ENCODE results near the gene KCND3.

KCND3 gene

DNA sequence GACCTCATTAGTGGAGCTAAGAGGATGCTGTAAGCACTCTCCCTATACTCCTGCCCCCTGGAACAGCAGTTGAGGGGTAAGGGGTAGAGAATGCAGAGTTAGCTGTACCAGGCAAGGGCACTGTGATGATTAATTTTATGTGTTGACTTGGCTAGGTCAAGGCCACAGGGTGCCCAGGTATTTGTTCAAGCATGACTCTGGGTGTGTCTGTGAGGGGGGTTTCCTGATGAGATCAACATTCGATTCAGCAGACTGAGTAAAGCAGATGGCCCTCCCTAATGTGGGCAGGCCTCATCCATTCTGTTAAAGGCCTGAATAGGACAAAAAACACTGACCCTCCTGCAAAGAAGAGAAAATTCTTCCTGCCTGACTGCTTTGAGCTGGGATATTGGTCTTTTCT, 110.8 kb downstream of the KCND3 start:
- DNase-seq: peak; percentile 8

DNA sequence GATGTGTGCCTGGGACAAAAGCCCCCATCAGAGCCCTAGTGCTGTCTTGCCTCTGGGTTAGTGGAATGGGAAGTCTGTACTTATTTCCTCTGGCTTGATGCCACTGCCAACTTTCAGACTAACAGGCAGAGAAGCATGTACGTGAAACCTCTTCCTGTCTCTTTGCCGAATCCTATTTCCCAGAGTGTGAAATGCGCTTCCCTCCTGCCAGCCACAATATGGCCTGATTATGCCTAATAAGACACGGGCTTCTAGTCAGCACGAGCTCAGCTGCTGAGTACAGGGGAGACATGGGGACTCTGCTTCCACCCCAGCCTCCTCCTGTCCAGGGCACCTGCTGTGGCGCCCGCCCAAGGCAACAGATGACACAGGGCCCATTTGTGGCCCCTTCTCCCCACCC, 111.4 kb downstream of the KCND3 start:
- DNase-seq: no peak

DNA sequence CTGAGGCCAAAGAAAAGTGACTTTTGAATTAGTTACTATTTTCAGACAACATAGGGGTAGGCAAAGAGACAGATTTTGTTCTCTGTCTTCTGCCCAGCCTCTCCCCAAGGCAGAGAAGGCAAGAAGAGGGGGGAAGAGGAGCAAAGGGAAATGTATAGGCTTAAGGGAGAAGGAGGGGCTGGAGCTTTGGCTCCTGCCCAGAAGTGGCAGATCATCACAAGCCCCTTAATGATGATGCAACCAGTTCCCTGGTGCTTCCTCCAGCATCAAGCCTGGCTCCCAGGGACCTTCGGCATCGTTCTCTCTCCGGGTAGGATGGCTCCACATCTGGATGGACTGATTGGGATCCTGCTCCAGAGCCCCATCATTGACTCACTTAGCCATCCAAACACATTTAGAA, 112.8 kb downstream of the KCND3 start:
- no peak for DNase-seq

DNA sequence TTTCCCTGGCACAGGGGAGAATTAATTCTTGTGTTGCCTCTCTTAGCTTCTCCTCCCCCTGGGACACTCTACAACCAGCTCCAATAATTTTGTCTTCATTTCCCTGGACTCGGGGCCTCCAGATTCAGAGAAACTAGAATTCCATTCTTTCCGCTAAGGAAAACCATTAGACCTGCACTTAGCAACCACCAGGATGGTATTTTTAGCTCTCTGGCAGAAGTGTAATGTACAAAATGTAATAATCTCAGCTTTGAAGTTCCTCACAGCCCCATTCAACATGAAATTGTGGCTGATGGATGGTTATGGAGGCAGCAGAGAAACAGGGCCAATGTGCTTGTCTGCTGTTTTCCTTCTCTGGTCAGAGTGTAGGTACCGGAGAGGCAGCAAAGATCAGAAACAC, 113.8 kb downstream of the KCND3 start:
- no peak for DNase-seq

DNA sequence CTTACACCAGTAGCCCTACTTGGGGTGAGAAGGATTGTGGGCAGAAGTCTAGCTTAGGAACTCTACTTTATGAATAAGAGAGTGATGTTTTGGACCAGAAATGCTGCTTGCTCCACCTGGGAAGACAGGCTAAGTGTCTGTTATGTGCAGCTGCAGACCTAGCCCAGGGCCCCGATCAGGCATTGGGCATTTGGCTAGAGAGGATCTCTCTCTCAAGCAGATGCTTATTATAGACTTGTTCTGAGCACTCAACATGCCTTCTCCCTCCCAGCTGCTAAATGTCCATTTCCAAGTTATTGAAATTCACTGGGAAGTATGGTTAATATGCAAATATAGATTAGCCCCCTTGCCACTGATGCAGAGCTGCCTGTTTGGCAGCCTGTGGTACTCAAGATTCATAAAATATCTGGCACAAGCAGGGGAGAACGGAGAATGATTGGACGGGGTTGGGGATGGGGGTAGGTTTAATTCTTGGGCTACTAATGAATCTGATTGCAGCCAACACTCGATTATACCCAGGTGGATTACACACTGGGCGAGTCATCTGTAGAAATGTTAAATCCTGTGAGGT, 115.9 kb downstream of the KCND3 start:
- DNase-seq: no peak

DNA sequence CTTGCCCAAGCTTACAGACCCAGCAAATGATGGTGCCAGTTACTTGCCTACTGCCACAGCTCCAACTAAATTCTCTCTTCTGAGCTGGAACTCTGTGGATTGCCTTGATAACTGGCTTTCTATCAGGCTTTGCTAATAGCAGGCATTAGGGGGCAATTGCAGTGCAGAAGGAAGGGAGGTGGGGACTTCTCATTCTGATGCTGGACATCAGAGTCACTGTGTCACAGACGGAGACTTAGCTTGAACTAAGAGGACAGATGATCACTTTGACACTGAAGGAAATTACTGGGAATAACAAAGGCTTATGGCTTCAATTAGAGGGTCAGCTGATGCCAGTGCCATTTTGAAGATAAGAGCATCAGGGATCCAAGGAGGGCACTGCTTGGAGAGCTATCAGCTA, 119.3 kb downstream of the KCND3 start:
- no peak for DNase-seq

DNA sequence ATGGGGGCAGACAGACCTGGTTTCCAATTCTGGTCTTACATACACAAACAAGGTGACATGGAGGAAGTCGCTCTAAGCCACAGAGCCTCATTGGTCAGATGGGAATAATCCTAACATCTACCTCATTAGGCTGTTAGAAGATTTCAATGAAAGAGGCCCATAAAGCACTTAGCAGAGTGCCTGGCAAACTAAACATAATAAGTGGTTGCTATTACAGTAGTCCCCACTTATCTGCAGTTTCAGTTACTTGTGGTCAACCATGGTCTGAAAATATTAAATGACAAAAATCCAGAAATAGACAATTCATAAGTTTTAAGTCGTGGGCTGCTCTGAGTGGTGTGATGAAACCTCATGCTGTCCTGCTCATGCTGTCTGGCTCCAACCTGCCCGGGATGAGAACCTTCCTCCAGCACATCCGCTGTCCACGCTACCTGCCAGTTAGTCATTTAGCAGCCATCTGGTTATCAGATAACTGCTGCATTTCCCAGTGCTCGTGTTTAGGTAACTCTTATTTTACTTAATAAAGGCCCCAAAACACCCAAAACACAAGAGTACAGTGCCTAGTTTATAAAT, 121.5 kb downstream of the KCND3 start:
- peak; percentile 11 for DNase-seq

DNA sequence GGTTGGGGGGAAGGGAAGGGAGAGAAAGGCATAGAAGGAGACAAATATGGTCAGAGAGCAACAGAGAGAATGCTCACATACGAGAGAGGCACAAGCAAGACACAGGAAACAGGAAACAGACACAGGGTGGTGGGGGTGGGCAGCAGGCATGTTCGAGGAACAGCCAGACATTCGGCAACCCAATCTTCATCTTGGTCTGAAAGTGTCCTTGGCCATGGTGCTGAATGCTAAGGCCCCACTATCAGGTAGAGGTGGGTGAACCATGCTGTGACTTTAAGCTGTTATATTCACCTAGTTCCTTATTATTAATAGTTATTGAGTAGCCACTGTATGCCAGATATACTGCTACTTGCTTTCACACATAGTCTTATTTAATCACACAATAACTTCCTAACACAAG, 124.6 kb downstream of the KCND3 start:
- DNase-seq: no peak

DNA sequence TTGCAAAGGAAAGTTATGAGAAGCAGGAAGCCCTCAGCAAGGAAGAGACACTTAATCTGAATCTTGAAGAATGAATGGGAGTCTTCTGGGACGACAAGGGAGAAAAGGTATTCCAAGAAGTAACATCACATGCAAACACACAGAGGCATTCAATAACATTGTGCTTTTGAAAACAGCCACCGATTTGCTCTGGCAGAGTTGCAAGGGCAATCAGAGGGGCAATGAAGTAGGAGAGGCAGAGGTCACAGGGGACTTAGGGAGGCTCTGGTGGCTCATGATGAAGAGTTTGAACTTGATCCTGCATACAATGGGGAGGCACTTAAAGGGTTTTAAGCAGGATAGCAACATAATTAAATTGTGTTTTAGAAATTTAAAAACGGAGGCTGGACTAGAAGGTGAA, 126.1 kb downstream of the KCND3 start:
- DNase-seq: no peak

DNA sequence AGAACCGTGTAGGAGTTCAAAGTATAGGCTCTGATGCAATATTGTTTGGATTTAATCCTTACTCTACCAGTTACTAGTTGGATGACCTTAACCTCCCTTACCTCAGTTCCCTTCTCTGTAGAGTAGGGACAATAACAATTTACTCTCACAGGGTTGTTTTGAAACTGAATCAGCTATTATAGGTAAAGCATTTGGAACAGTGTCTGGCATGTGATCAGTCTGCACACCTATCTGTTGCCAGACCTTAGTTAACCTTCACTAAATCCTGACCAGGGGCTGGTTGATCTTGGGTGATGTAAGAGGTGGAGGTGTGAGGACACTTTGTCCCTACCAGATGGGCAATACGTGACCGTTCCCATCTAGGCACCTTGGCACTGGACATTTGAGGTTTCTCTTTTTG, 126.9 kb downstream of the KCND3 start:
- DNase-seq: no peak

DNA sequence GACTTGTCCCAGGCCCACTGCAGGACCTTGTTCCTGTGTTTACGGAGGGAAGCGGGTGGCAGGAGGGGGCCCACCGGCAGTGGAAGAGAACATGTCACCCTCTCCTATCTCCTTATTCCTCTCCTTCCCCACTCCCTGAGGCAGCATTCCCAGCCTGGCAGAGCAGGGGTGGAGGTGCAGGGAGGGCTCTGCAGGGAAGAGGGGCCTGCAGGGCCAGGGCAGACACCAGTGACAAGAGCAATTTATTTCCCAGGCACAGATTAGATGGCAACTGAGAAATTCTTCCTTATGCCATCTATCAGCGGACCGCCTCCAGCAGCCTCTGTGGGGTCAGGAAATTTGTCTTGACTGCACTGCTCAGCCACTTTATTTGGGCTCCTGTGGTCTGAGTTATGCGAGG, 127.9 kb downstream of the KCND3 start:
- DNase-seq: no peak

DNA sequence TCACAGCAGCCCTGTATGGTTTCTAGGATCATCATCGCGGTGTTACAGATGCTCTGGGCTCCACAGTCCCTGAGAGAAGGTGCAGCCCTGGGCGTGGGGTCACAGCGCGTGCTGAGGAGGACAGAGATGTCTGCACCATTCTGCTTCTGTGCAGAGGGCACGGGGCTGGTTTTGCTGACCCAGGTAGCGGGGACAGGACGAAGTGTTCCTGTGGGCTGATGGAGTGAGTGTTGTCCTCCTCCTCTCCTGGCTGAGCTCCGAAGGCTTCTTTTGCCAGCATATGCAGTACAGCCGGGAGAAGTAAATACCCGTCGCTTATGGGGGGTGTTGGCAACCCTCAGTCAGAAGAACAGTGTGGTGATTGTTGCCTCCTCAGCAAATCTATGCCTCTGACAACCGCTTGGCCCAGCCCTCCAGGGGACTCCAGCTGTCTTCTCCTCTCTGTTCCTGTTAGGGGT, 132.2 kb downstream of the KCND3 start:
- DNase-seq: no peak

DNA sequence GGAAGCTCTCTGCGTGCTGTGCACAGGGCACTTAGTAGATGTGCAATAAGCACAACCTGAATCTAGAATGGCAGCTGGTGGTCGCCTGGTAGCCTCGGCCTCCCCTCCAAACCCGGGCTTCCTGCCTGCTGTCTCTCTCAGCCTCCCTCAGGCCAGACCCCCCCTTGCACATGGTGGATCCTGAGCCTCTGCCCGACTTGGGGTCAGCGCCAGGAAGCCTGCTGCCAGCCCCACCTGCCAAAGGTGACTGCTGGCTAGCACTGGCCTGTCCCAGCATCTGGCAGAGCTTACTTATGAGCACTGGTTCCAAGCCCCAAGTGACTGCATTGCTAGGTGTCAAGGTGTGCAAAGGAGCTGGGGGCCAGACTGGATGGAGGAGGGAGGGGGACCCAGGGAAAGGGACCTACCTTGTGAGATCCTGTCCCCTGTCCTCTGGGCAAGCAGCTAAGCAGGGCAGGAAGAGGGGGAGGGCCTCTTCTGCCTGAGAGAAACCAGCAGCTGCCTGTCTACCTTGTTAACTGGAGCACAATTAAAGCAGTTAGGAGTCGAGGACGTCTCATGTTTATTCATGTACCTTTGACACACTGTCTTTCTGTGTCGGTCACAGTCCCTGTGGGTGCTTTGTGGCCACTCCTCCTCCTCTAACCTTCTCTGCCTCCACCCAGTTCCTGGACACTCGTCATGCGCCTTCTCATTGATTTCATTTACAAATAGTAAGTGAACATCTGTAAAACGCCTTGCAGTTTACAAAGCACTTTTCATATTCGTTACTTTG, 132.9 kb downstream of the KCND3 start:
- peak; percentile 65 for DNase-seq

DNA sequence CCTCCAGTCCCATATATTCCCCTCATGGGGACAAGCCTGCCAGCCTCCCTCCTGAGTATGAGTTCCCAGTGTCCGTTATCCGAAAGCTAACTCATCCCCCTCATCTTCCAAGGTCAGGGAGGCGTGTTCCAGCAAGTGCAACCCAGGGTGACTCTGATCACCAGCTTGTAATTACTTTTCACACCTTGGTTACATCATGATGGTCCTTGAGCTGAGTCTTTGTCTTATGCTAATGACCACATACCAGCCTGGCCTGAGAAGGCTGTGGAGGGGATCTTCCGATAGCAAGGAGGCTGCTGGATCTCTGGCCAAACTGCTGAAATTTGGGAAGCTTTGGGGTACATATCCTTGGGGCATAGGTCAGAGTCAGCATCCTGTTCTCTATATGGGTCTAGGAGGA, 134.2 kb downstream of the KCND3 start:
- no peak for DNase-seq

DNA sequence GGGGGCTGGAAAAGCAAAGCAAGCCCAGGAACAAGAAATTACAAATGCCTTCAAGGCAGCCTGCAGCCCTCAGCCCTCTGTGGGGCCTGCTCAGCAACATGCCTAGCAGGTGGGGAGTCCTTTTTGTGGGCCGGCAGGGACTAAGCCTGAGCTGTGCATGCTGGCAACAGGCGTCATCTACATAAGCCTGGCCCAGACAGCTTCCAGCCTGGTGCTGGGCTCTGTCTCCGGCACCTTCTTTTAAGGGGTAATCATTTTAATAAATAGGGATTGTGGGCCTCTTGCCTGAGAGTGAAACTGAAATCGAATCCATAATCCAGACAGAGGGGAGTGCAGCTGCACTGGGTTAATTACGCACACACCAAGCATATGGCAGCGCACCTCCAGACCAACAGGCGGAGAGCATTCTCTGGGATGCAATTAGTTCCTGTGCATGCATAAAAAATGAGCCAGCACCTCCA, 137.2 kb downstream of the KCND3 start:
- no peak for DNase-seq

DNA sequence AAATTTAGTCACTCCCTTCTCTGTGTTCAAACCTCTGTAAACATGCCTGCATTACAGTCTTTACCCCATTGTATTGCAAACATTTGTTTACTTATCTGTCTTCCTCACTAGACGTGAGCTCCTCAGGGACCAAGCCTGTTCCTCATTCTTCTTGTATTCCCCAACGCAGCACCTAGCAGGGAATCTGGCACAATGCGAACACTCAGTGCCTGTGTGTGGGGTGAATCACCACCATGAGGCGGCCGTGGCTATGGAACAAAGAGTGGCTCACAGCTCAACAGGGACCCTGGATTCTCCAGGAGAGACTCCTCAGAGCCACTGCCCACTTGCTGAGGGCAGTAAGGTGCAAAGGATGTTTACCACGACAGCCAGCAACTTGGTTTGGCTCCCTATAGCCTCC, 137.9 kb downstream of the KCND3 start:
- no peak for DNase-seq

DNA sequence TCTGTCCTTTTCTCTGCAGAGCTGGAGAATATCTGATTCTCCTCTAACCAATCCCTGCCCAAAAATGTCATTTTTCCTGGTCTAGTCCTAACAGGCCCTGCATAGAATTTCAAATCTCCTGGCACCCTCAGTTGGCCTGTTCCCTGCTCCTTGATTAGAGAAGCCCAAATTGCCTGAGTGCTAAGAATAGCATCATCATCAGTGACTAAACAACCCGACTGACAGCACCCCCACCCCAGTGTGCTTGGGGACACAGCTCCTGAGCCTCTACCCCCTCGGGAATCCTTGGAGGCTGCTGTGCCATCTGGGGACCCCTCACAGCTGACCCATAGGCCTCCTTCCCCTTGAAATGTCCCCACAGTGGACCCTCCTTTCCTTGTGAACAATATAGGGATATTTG, 139.4 kb downstream of the KCND3 start:
- no peak for DNase-seq

DNA sequence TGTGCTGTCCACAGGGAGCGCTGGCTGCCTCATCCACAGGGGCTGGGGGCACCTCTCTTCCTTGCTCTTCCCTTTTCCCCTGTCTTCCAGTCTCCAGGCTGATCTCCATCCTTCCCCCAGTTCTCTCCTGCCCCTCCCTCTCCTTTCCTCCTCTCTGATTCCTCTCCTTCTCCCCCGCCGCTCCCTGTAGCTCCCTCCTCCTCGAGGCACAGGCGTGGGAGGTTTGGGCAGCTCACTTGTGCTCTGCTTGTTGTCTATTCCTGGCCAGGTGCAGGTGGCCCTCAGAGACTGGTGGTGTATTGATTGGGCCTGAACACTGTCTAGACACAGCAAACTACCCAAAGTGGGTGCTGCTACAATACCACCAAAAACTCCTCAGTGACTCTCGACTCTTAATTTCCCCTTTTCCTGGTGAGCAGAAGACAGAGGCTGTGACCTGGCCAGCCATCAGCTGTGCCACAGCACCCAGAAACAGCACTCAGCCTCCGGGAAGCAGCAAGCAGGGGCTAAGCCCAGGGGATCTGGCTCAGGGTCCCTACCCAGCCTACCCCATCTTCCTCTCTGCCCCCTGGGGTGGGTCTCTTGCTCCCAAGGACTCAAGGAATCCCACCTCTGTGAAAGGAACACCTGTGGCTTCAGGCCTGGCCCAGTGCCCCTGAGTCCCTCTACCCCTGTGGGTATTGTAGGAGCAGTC, 140.5 kb downstream of the KCND3 start:
- no peak for DNase-seq

DNA sequence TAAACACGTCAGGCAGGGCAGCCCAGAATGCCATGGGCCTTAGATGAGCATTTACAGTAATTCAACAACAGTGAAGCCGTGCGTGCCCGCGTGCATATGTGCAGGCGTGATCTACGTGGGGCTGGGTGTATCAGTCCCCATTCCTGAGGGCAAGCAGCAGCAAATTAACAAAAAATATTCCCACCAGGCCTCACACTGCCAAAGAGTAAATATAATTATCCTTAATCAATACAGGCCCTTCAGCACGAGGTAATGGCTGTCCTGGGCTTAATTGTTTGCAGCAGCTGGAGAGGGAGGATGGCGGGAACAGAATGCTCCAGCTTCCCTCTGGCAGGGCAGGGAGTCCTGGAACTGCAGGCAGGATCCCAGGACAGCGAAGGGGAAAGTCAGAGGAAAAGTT, 142.0 kb downstream of the KCND3 start:
- peak; percentile 14 for DNase-seq

DNA sequence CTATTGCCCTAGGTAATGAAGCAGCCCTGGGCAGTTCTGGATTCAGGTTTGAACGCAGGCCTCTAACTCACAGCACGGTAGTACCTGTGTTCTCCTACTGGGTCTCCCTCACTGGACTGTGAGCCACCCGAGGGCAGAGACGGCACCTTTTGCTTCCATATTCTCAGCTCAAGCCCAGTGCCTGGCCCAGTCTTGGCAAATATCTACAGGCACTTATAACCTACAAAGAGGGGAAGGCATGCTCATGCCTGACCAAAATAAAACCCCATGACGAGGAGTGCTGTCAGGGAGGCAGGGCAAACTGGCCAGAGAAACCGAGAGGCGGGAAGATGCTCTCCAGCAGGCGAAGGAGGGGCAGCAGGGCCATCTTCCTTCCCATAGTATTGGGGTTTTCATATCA, 142.6 kb downstream of the KCND3 start:
- no peak for DNase-seq

DNA sequence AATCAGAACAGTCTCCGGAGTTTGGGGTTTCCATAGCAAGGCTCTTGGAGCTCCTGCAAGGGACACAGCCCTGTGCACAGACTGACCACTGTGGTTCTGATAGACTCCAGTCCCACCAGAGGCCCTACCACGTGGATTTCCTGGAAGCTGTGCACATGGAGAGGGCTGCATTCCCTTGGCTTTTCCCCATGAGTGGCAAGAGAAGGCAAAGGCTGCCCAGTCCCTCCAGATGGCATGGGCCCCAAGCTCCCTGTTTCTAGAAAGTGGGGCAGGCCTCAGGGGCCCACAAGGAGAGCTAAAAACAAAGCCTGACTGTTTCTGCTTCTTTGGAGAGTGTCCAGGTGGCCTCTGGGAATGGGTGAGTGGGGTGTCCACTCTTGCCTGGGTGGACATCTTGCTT, 146.3 kb downstream of the KCND3 start:
- DNase-seq: no peak

DNA sequence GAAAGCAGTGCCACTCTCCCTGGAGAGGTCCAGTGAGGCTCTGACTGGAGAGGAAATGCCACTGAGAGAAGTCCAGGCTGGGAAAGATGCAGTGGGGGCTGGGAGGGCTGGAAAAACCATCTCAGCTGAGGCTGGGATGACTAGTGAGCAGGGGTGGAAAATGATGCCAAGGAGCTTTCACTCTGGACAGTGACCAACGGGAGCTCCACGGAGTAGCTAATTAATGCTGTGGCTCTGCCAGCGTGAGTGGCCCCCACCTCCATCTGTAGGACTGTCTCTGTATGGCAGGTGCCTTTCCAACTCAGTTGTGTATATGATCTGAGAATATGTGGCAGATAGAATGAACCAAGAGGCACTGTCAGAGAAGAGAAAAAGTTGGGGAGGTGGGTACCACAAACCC, 147.1 kb downstream of the KCND3 start:
- DNase-seq: no peak

DNA sequence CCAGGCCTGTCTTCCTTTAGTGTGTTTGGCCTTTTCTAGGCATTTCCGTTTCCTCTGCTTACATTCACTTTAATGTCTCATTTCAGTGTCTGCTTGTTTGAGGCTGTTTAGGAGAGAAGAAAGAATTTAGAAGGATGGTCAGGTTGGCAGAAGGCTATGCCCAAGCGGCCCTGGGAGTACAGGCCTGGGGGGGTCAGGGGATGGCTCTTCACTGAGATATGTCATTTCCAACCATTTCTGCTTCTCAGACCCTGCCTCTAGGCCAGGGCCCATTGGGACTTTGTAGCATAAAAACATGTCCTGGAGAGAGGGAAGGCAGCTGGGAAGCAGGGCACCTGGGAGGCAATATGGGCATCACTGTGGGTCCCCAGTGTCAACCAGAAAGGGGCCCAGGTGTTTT, 147.7 kb downstream of the KCND3 start:
- no peak for DNase-seq

DNA sequence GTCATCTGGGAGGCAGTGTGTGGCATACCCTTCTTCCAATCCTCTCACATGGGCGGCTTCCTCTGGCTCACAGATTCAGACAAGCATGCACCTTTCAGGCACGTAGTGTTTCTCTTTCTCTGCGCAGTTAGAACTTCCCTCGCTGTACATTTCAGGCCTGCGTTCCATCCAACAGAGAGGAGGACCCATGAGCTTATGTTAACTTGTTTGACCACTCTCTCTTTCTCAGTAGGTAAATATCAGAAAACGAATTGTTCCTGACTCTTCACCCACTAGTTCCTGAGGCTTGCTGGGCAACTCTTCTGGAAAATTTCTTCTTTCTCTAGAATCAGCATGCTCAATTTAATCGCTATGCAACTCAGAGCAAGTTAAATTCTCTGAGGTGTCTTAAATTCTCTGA, 148.3 kb downstream of the KCND3 start:
- DNase-seq: no peak
